OCI-LY7 (cell line): ENCODE measurements around the gene SLBP. TPM values are rescaled to one million over a fixed set of nuclear protein-coding genes. Genes with fewer than 3 reads are reported as not detected.

Source experiments
- BruUV-seq: library from RNA; stranded (reverse); fragments of 400-500 nt; replicated peaks from 2 replicates; lab custom pipeline; 2021; lab: Mats Ljungman, UMichigan
- CTCF ChIA-PET: fragments of 300-600 bp; sonication (Branson Sonifier 250); formaldehyde crosslinking; loops from one replicate; lab custom pipeline; 2022; ENCODE audit warnings: antibody characterized with exemption; ENCODE audit not compliant: unreplicated experiment; lab: Charles Lee
- POLR2A ChIA-PET: fragments of 300-600 bp; sonication (Branson Sonifier 250); formaldehyde crosslinking; loops from one replicate; lab custom pipeline; 2022; ENCODE audit warnings: antibody characterized with exemption; lab: Charles Lee
- DNase-seq: peaks from one replicate; pipeline ENCODE4 v3.0.0-alpha.2; 2015; ENCODE audit warnings: low spot score
- H2AFZ ChIP-seq: fragments of 200-600 bp; sonication (generic), shearing (Covaris generic); 2 replicates; pipeline ENCODE4 v1.6.1; 2014; ENCODE audit warnings: mild to moderate bottlenecking, antibody characterized with exemption, low read length, moderate library complexity
- H3K27ac ChIP-seq: fragments of 200-600 bp; sonication (generic); 2 replicates; pipeline ENCODE4 v1.5.1; 2014; ENCODE audit warnings: mixed run types, low read depth, mild to moderate bottlenecking, moderate library complexity, low read length, inconsistent platforms; ENCODE audit not compliant: poor library complexity, severe bottlenecking
- H3K36me3 ChIP-seq: fragments of 200-600 bp; sonication (generic); 2 replicates; pipeline ENCODE4 v1.6.1; 2014; ENCODE audit warnings: mild to moderate bottlenecking, antibody characterized with exemption, low read length, moderate library complexity, mixed read lengths; ENCODE audit not compliant: insufficient read depth
- H3K4me1 ChIP-seq: fragments of 200-600 bp; sonication (generic); 2 replicates; pipeline ENCODE4 v1.5.1; 2014; ENCODE audit warnings: mild to moderate bottlenecking, low read length; ENCODE audit not compliant: insufficient read depth, poor library complexity, severe bottlenecking
- H3K4me2 ChIP-seq: fragments of 200-600 bp; sonication (generic); 2 replicates; pipeline ENCODE4 v1.6.1; 2014; ENCODE audit warnings: mild to moderate bottlenecking, low read length
- H3K4me3 ChIP-seq: fragments of 200-600 bp; sonication (generic); 2 replicates; pipeline ENCODE4 v1.5.1; 2014; ENCODE audit warnings: mild to moderate bottlenecking, low read depth, low read length; ENCODE audit not compliant: poor library complexity, severe bottlenecking
- H3K79me2 ChIP-seq: fragments of 200-600 bp; sonication (generic); 2 replicates; pipeline ENCODE4 v1.6.1; 2016; ENCODE audit warnings: low read depth, mild to moderate bottlenecking, low read length, moderate library complexity, mixed read lengths; ENCODE audit not compliant: insufficient read depth
- H3K9me2 ChIP-seq: fragments of 200-600 bp; sonication (generic); 2 replicates; pipeline ENCODE4 v1.6.1; 2016; ENCODE audit warnings: mild to moderate bottlenecking, low read length, mixed read lengths; ENCODE audit not compliant: insufficient read depth
- H3K9me3 ChIP-seq: fragments of 200-600 bp; sonication (generic); 2 replicates; pipeline ENCODE4 v1.6.1; 2014; ENCODE audit warnings: mild to moderate bottlenecking, mixed run types, low read length, mixed read lengths
- H4K20me1 ChIP-seq: fragments of 200-600 bp; sonication (generic); 2 replicates; pipeline ENCODE4 v1.6.1; 2014; ENCODE audit warnings: mild to moderate bottlenecking, antibody characterized with exemption, low read length, moderate library complexity, mixed read lengths; ENCODE audit not compliant: insufficient read depth
- CTCF ChIP-seq: fragments of 200-600 bp; sonication (generic); conservative IDR thresholded peaks from 2 replicates; pipeline ENCODE4 v1.5.1; 2014; ENCODE audit warnings: mild to moderate bottlenecking, antibody characterized with exemption, low read length, moderate library complexity, mixed read lengths
- EZH2phosphoT487 ChIP-seq: fragments of 200-600 bp; sonication (generic); IDR thresholded peaks from 2 replicates; pipeline ENCODE4 v1.6.1; 2018; ENCODE audit warnings: low read depth, borderline replicate concordance, mild to moderate bottlenecking, mixed run types, antibody characterized with exemption, low read length, moderate library complexity, mixed read lengths
- intact Hi-C: fragments of 100-400 bp; cut with micrococcal nuclease; formaldehyde crosslinking; loops from one replicate; pipeline ENCODE4 v1.10.0; 2022; ENCODE audit not compliant: unreplicated experiment
- total RNA-seq, 2 experiments: library from RNA; depleted of rRNA in 1 of 2; stranded (reverse); fragments of >200 nt in 1 of 2; shearing (Covaris generic) in 1 of 2; gene quantifications; 2 replicates each; pipeline ENCODE4 v1.2.3, GENCODE V29; 2014 to 2022

SLBP gene
- total RNA-seq, 2 experiments from 2014 or later = 159 to 196 TPM

DNA sequence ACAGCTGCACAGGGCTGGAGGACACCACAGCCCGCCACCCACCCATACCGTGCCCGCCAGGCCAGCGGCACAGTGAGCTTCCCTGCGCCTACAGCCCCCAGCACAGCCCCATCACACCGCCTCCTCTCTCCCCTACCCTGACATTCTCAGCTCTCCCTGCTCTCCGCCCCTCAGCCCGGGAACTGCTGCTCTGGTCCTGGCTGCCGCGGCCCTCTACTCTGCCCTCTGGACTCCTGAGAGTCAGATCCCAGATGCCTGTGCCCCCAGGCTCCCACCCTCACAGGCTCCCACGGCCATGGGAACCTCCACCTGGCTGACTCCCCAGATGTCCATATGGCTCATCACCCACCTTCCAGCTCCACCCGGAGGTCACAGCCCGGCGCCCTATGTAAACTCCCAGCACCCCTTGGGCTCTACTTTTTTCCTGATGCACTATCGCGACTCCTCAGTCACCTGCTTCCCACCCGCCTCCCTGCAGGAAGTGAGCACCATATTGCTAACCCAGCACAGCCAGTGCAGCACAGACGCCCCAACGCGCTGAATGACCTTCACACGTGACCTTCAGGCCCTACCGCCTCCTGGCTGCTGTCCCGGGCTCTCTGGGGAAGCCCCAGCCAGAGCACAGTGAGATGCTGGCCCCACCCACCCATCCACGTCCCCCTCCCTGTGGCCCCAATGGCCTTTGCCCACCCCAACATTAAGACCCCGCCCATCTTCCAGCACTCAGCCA is 51.0 kb downstream of the SLBP start:
- BruUV-seq = no TSS peak
- H3K79me2 ChIP-seq = no peaks in the 10 kb centered on the region
- no peaks in the 10 kb centered on the region for H4K20me1 ChIP-seq
- H2AFZ ChIP-seq = no peak overlapping the region
- no peak overlapping the region for H3K27ac ChIP-seq
- no peaks in the 10 kb centered on the region for H3K9me3 ChIP-seq
- H3K36me3 ChIP-seq = no peaks in the 10 kb centered on the region
- ChIA-PET POLR2A (interaction anchor here (0.5 kb wide), 1 partner anchor 29 kb away, joined by 4 read pairs; no protein-coding TSS in a partner anchor), CTCF (no interaction called here)
- H3K9me2 ChIP-seq = no peaks in the 10 kb centered on the region
- H3K4me3 ChIP-seq = no peak overlapping the region
- no peaks in the 10 kb centered on the region for H3K4me1 ChIP-seq
- DNase-seq = no peak
- H3K4me2 ChIP-seq = no peak overlapping the region
- intact Hi-C loops = no loop called here
- TF ChIP-seq EZH2phosphoT487 (no peak), CTCF (no peak)

DNA sequence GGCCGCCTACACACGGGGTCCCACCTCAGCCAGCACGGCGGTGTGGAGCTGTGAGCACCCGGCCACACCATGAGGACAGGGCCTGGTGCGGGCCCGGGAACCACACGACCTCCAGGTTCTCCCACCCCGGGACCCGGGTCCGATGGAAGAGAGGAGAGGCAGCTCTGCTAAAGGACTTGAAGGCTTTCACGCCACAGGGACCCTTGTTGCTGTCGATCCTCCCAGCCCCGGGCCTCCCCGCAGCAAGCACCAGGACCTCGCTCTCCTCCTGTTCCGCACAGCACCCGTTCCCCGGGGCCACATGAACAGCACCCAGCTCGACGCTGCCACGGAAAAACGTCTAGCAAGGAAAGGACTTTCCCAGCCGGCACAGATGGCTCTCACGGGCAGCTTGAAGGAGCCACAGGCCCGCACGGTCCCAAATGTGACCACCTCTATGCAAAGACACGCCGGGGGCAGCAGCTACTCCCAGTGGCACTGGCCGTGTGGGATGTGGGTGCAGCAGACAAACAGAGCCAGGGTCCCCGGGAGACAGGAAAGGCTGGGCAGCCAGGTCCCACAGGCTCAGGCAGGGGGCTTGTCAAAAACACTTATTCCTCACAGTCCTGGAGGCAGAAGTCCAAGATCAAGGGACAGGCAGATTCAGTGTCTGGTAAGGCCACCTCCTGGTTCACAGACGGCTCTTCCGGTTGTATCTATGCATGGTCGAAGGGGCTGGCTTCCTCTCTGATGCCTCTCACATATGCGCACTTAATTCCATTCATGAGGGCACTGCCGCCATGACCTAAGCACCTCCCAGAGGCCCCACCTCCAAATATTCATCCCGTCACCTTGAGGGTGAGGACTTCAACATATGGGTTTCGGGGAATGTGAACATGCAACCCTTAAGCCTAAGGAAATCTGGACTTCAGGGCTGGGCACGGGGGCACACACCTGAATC is 52.7 kb downstream of the SLBP start:
- no TSS peak for BruUV-seq
- H3K9me3 ChIP-seq = no peaks in the 10 kb centered on the region
- no peak overlapping the region for H2AFZ ChIP-seq
- H3K36me3 ChIP-seq = no peaks in the 10 kb centered on the region
- H4K20me1 ChIP-seq = no peaks in the 10 kb centered on the region
- ChIA-PET CTCF (no interaction called here), POLR2A (interaction anchor here (0.6 kb wide), 1 partner anchor 563 kb away, joined by 4 read pairs; no protein-coding TSS in a partner anchor)
- TF ChIP-seq EZH2phosphoT487 = no peak
- TF ChIP-seq CTCF = no peak
- H3K4me3 ChIP-seq = no peak overlapping the region
- H3K27ac ChIP-seq = no peak overlapping the region
- H3K4me2 ChIP-seq = no peak overlapping the region
- intact Hi-C loops = no loop called here
- no peak for DNase-seq
- H3K79me2 ChIP-seq = no peaks in the 10 kb centered on the region
- no peaks in the 10 kb centered on the region for H3K9me2 ChIP-seq
- H3K4me1 ChIP-seq = no peaks in the 10 kb centered on the region
